ENCODE measurements around the gene FAM136A.

FAM136A gene

DNA sequence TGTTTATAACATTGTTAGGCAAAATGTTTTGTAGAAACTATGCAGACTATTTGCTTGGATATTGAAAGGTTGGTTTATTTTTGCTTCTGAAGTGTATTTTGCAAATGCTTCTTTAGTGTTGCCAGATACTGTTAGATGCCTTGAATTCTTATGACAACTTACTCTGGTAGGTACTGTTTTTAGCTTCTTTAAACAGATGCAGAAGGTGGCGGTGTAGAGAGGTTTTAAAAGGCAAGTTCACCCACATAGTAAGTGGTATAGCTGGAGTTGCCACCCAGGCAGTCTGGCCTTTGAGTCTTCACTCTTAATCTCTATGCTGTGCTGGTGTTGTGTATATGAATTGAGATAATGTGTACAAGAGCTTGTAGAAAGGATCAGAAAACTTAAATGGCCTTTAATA is 40.4 kb downstream of the FAM136A start:
- TF ChIP-seq, protein P1, sequence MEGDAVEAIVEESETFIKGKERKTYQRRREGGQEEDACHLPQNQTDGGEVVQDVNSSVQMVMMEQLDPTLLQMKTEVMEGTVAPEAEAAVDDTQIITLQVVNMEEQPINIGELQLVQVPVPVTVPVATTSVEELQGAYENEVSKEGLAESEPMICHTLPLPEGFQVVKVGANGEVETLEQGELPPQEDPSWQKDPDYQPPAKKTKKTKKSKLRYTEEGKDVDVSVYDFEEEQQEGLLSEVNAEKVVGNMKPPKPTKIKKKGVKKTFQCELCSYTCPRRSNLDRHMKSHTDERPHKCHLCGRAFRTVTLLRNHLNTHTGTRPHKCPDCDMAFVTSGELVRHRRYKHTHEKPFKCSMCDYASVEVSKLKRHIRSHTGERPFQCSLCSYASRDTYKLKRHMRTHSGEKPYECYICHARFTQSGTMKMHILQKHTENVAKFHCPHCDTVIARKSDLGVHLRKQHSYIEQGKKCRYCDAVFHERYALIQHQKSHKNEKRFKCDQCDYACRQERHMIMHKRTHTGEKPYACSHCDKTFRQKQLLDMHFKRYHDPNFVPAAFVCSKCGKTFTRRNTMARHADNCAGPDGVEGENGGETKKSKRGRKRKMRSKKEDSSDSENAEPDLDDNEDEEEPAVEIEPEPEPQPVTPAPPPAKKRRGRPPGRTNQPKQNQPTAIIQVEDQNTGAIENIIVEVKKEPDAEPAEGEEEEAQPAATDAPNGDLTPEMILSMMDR (IDR thresholded peaks at IDR 0.05), result no peak
- no peak for TF ChIP-seq ZFX (IDR thresholded peaks at IDR 0.05; ENCODE audit: borderline replicate concordance)
- H3K27ac ChIP-seq, result no peak overlapping the region

DNA sequence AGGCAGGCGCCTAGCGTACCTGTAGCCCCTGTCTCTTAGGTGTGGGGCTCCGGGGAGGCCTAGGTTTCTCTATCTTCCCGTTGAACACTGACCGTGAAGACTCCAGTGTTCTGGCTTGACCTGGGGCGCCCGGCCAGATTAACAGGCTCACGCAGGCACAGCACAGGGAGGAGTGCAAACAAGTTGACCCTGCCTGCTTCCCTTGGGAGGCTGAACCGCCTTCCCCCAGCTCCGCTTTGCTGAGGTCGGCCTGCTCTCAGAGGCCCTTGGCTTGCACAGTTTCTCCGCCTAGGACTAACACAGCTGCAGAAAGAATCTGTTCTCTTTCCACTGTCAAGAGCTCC is 43.4 kb downstream of the FAM136A start:
- peak overlapping the region; percentile 85 for H3K27ac ChIP-seq
- TF ChIP-seq ZFX (IDR thresholded peaks at IDR 0.05; ENCODE audit: borderline replicate concordance), result no peak
- TF ChIP-seq, protein P1 (IDR thresholded peaks at IDR 0.05), result no peak

DNA sequence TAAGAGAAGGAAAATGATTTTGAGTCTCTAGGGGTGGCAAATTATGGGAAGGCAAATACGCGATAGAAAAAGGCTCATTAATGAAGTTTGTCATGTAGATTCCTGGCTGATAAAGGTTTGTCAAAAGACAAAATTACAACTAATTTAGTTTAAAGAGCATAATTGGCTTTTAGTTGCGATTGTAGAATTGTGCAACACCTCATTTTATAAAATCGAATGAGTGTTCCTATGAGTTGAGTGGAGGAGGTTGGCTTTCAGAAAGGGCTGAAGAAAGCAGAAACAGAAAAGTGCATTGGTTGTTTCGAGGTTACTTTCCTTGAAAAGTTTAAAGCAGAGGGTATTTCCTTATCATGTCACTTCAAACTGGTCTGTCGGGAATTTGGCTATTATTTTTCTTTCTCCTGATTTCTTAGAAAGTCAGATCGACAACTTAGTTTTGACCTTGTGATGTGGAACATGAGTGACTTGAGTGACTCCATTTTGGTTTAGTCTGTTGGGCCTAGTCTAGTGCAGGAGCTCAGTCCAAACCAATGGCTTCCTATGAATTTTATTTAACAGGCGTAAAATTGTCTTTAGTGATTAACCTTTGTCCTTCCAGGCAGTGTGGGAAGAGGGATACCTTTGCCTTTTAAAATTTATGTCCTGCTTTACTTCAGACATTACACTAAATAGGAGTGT is 46.1 kb downstream of the FAM136A start:
- TF ChIP-seq, protein P1 (IDR thresholded peaks at IDR 0.05), result no peak
- TF ChIP-seq ZFX (IDR thresholded peaks at IDR 0.05; ENCODE audit: borderline replicate concordance), result no peak
- no peak overlapping the region for H3K27ac ChIP-seq

DNA sequence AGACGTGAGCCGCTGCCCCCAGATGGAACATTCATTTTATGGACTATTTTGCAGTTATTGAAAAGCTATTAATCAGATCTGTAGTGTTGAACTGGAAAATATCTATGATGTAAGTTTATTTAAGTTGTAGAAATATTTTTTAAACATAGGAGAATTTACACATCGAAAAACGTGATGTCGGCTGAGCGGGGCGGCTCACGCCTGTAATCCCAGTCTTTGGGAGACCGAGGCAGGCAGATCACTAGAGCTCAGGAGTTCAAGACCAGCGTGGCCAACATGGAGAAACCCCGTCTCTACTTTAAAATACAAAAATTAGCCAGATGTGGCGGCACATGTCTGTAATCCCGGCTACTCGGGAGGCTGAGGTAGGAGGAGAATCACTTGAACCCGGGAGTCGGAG is 51.4 kb downstream of the FAM136A start:
- TF ChIP-seq, protein P1 (IDR thresholded peaks at IDR 0.05), result no peak
- TF ChIP-seq ZFX (IDR thresholded peaks at IDR 0.05; ENCODE audit: borderline replicate concordance), result no peak
- no peak overlapping the region for H3K27ac ChIP-seq

DNA sequence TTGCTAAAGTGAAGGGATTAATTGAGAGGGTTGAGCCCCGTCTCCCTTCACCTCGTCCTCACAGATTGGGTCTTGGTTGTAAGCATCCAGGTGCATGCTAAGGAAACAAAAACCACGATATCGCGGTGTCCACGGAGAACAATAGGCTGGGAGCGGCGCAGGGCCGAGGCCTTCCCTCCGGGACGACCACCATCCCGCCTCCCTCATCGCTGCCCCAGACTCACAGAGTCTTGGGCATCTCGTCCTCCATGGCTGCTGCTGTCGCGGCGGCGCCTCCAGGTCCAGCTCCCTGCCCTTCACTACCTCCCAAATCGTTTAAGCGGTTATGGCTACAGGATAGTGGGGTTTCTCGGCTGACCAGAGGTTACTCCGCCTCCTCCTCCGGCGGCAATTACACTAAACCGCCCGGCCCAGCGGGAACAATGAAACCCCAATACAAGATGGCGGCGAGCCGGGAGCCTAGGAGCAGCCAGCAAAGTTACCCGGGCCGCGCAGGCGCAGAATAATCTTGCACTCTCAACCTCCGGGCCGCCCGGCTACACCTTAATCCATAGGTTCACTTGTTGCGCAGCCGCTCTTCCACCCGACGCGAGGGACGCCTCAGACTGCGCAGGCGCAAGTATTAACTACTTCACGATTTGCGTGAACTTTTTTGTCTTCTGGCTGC is 53.6 kb downstream of the FAM136A start, which contains the start of gene TIA1:
TIA1 (minus strand) TSS at position 448 of the 667 bp plus-strand sequence; CDS start at position 250, 198 bp downstream.
- peak within 1 kb of the TSS; percentile 97 for H3K27ac ChIP-seq
- no peak for TF ChIP-seq ZFX (IDR thresholded peaks at IDR 0.05; ENCODE audit: borderline replicate concordance)
- TF ChIP-seq, protein P1 (IDR thresholded peaks at IDR 0.05), result no peak

DNA sequence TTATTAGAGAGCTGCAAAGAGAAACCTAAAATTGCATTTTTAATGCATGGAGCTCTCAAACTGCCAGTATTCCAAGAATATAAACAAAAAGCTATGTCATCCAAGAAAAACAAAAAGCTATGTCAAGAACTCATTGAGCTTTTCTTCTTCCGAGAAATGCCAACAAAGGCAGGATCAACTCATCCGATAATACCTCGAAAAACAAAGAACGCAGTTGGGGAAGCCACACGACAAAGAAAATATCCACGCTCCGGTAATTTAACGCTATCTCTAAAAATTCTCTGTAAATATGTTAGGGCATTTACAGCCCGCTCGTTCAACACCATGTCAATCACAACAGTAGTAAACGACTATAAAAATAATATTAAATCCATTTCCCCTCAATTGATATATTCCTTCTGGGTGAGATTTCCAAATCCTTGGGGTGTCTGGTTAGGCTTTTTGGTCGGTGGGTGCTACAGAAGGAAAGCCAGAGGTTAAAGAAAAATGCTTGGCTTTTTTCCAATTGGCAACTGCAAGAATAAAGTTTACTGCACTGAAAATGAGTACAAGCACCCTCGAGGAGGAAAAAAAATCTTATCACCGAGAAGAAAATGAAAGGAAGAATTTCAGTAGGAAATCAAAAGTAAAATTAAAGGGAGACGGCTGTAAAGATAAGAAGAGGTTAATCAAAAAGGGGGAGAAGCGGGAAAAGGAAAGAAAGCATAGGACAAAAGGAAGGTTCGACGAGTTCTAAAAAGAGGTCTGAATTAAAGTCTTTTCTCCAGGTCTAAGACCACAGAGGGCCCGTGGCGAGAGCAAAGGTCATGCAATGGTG is 54.3 kb downstream of the FAM136A start:
- no peak for TF ChIP-seq ZFX (IDR thresholded peaks at IDR 0.05; ENCODE audit: borderline replicate concordance)
- TF ChIP-seq, protein P1 (IDR thresholded peaks at IDR 0.05), result no peak
- peak overlapping the region; percentile 97 for H3K27ac ChIP-seq

All from 22Rv1 (cell line).